GM12874 (cell line): ENCODE measurements around the gene GUK1.

Source experiments
- TF ChIP-seq, protein P1 (sequence below): IDR thresholded peaks from 2 replicates; pipeline ENCODE4 v1.5.1; 2011; ENCODE audit warnings: low read depth, mild to moderate bottlenecking, control low read depth, low read length, moderate library complexity; ENCODE audit not compliant: insufficient read depth

The GUK1 gene

DNA sequence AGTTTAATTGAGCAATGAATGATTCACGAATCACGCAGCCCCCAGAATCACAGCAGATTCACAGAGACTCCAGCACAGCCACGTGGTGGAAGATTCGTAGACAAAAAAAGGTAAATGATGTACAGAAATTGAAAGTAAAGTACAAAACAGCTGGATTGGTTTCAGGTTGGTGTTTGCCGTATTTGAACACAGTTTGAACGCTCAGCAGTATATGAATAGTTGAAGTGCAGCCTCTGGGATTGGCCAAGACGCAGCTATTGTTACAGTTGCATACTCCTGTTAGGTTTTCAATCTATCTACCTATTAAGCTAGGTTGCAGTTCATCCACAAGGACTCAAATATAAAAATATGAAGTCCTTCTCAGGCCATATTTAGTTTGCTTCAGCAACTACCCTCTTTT lies 27.9 kb upstream of the GUK1 start:
- TF ChIP-seq, protein P1, sequence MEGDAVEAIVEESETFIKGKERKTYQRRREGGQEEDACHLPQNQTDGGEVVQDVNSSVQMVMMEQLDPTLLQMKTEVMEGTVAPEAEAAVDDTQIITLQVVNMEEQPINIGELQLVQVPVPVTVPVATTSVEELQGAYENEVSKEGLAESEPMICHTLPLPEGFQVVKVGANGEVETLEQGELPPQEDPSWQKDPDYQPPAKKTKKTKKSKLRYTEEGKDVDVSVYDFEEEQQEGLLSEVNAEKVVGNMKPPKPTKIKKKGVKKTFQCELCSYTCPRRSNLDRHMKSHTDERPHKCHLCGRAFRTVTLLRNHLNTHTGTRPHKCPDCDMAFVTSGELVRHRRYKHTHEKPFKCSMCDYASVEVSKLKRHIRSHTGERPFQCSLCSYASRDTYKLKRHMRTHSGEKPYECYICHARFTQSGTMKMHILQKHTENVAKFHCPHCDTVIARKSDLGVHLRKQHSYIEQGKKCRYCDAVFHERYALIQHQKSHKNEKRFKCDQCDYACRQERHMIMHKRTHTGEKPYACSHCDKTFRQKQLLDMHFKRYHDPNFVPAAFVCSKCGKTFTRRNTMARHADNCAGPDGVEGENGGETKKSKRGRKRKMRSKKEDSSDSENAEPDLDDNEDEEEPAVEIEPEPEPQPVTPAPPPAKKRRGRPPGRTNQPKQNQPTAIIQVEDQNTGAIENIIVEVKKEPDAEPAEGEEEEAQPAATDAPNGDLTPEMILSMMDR: no peak

DNA sequence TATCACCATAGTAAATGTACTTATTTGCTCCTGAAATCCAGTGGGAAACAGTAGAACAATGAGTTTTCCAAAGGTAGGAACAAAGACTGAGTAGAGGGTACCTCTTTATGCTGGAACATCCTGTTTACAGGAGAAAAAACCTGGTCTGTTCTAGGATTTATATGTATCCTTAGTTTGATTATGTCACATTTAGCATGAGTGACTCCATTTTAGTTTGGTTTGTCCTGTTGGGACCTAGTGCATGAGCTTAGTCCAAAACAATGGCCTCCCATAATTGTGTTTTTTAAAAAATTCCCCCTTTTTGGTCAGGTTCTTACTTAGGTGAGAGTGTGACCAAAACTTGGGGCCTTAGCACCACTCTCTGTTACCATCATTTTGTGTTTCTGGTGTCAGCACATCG lies 27.5 kb upstream of the GUK1 start:
- TF ChIP-seq, protein P1: no peak

DNA sequence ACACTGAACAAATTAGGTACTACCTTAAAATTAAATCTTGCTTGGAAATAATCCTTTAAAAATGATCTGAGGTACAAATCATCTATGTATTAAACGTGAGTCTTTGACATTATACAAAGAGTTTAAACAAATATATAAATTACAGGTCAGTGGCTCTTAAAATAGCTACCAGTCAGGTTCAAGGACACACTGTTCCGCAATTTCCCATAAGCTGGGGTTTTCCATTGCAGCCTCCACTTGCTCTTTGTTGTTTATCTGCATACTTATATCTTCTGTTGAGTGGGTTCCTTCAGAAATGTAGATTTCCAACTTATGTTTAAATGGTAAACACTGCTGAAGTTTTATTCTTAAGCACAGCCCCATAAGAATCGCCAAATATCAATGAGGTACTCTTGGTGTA lies 25.3 kb upstream of the GUK1 start:
- TF ChIP-seq, protein P1: no peak

DNA sequence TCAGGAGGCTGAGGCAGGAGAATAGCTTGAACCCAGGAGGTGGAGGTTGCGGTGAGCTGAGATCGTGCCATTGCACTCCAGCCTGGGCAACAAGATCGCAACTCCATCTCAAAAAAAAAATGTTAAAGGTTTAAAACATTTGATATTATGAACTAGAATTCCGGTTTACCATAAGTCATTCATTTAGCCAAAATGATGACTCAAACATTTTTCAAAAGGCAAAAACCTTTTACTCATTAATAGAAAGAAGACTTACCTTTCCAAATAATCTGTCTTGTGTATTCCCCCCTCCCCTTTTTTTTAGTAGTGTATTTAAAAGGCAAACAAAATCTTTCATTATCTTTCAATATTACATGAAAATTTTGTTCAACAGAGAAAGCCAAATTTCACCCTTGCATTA lies 22.7 kb upstream of the GUK1 start:
- TF ChIP-seq, protein P1: no peak

DNA sequence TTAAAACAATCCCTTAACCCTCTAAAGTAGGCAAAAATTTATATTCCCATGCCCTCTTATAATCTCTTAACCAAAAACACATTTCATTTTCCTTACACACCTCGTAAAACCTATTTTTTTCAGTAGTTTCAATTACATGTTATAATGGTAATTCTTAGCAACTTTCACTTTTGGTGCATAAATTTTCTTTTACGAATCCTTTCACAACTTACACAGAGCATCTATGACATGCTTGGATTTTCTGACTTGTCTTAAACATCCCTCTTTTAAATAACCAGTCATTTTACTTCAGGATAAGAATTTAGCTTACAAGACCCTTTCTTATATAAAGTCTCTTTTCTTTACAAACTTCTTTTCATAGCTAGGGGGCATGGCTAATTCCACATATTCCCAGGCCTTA lies 22.0 kb upstream of the GUK1 start:
- TF ChIP-seq, protein P1: no peak

DNA sequence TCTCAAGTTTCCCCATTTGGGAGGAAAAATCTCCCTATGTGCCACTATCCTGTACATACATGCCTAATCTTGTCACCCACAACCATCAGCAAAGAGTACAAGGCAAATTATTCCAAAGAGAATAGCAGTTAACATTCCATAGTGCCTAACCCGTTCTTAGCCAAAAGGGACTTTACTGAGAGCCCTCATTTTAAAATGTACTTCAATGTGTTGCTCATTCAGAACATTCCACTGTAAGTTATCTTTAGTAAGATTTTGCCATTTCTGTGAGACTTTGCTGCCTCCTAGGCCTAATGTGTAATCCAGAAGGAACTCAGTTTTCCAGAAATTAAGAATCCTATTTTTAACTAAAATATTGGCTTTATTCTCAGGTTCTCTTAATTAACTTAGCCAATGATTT lies 19.7 kb upstream of the GUK1 start:
- TF ChIP-seq, protein P1: no peak

DNA sequence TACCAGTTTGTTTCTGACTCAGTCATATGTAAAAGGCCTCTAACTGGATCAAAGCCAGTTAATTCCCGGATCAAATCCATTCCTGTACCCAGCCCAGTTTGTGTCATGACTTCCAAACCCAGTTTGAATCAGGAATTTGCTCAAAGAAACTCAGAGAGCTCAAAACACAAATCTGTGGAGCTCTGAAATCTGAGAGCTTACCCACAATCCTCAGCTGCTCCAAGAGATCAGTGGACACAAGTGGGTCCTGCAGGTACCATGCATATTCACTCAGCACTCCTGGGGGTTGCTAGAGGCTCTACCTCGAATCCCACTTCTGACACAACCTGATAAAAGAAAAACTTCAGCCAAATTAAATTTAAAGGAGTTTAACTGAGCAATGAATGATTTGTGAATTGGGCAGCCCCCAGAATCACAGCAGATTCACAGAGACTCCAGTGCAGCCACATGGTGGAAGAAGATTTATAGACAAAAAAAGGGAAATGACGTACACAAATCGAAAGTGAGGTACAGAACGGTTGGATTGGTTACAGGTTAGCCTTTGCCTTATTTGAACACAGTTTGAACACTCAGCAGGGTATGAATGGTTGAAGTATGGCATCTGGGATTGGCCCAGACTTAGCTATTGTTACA lies 19.1 kb upstream of the GUK1 start:
- TF ChIP-seq, protein P1: no peak
